Parathyroid adenoma (tissue), 2 donors: ENCODE measurements around the gene MAP3K10.

Experiments
- H2AFZ ChIP-seq: fragments of 300-600 bp; sonication (generic); one replicate; pipeline ENCODE4 v1.7.0; 2017; ENCODE audit warnings: antibody characterized with exemption, mild to moderate bottlenecking
- H3K27ac ChIP-seq: fragments of 300-600 bp; sonication (generic); one replicate; pipeline ENCODE4 v1.7.0; 2017
- H3K27me3 ChIP-seq: fragments of 300-600 bp; sonication (generic); one replicate; pipeline ENCODE4 v1.7.0; 2017; ENCODE audit warnings: low read length; ENCODE audit not compliant: control insufficient read depth, insufficient read depth
- H3K36me3 ChIP-seq: fragments of 300-600 bp; sonication (generic); one replicate; pipeline ENCODE4 v1.7.0; 2017; ENCODE audit warnings: low read length; ENCODE audit not compliant: control insufficient read depth, insufficient read depth
- H3K4me1 ChIP-seq: fragments of 300-600 bp; sonication (generic); one replicate; pipeline ENCODE4 v1.7.0; 2017; ENCODE audit warnings: control low read depth
- H3K4me2 ChIP-seq: fragments of 300-600 bp; sonication (generic); one replicate; pipeline ENCODE4 v1.7.0; 2017; ENCODE audit warnings: low read length
- H3K4me3 ChIP-seq: fragments of 300-600 bp; sonication (generic); one replicate; pipeline ENCODE4 v1.7.0; 2017; ENCODE audit warnings: low read depth, low read length
- H3K79me2 ChIP-seq: fragments of 300-600 bp; sonication (generic); one replicate; pipeline ENCODE4 v1.7.0; 2017; ENCODE audit warnings: control low read depth
- H3K9ac ChIP-seq: fragments of 300-600 bp; sonication (generic); one replicate; pipeline ENCODE4 v1.7.0; 2017; ENCODE audit warnings: mild to moderate bottlenecking
- H3K9me3 ChIP-seq: fragments of 300-600 bp; sonication (generic); one replicate; pipeline ENCODE4 v1.7.0; 2017; ENCODE audit warnings: low read length; ENCODE audit not compliant: control insufficient read depth
- CTCF ChIP-seq: fragments of 300-600 bp; sonication (generic); IDR thresholded peaks from one replicate; pipeline ENCODE4 v1.7.0; 2017; ENCODE audit warnings: antibody characterized with exemption, mild to moderate bottlenecking
- donor health status: primary hyperparathyroidism.

The MAP3K10 gene

GRCh38 chr19:40190891-40191835 lies at the start of gene MAP3K10:
TSS of gene MAP3K10 (plus strand) at chr19:40191426. CDS start at chr19:40192032, 606 bp downstream.
- no peak for TF ChIP-seq CTCF

GRCh38 chr19:40141551-40141950 lies 49.7 kb upstream of the MAP3K10 start:
- no peak overlapping the region for H3K9ac ChIP-seq
- no peaks in the 10 kb centered on the region for H3K9me3 ChIP-seq
- no peaks in the 10 kb centered on the region for H3K27me3 ChIP-seq
- H3K27ac ChIP-seq, result no peak overlapping the region
- no peaks in the 10 kb centered on the region for H3K36me3 ChIP-seq
- H3K4me3 ChIP-seq, result no peak overlapping the region
- no peak overlapping the region for H3K4me2 ChIP-seq
- no peak for TF ChIP-seq CTCF
- H3K4me1 ChIP-seq, result no peaks in the 10 kb centered on the region
- no peak overlapping the region for H2AFZ ChIP-seq
- H3K79me2 ChIP-seq, result no peaks in the 10 kb centered on the region

More at GRCh38 chr19:40190891-40191835, at the start of gene MAP3K10:
- Histone ChIP-seq H3K36me3 (no peaks in the 10 kb centered on the region), H3K4me1 (peaks cover 7% of the 10 kb centered on the region), H2AFZ (peak within 1 kb of the TSS; percentile 100), H3K27me3 (no peaks in the 10 kb centered on the region), H3K9me3 (no peaks in the 10 kb centered on the region), H3K9ac (peak within 1 kb of the TSS; percentile 88), H3K4me2 (peak within 1 kb of the TSS; percentile 98), H3K79me2 (no peaks in the 10 kb centered on the region), H3K4me3 (peak within 1 kb of the TSS; percentile 97), H3K27ac (peak within 1 kb of the TSS; percentile 82)

GRCh38 chr19:40143612-40144011 lies 47.6 kb upstream of the MAP3K10 start:
- no peak overlapping the region for H3K9ac ChIP-seq
- H2AFZ ChIP-seq, result no peak overlapping the region
- H3K27me3 ChIP-seq, result no peaks in the 10 kb centered on the region
- no peaks in the 10 kb centered on the region for H3K4me1 ChIP-seq
- H3K9me3 ChIP-seq, result no peaks in the 10 kb centered on the region
- no peaks in the 10 kb centered on the region for H3K36me3 ChIP-seq
- no peak overlapping the region for H3K4me3 ChIP-seq
- no peak for TF ChIP-seq CTCF
- no peaks in the 10 kb centered on the region for H3K79me2 ChIP-seq
- no peak overlapping the region for H3K4me2 ChIP-seq
- H3K27ac ChIP-seq, result no peak overlapping the region

- Histone ChIP-seq H3K4me2 (no peak overlapping the region), H2AFZ (no peak overlapping the region), H3K27ac (no peak overlapping the region), H3K9me3 (no peaks in the 10 kb centered on the region), H3K36me3 (no peaks in the 10 kb centered on the region), H3K9ac (no peak overlapping the region), H3K27me3 (no peaks in the 10 kb centered on the region), H3K4me1 (no peaks in the 10 kb centered on the region), H3K4me3 (no peak overlapping the region), H3K79me2 (no peaks in the 10 kb centered on the region)
- TF ChIP-seq CTCF, result no peak
Measured at GRCh38 chr19:40144151-40144550, 47.1 kb upstream of the MAP3K10 start.
